SW 1271 (cell line): ENCODE data around the gene CPLX4.

Experiments
- DNase-seq, 2 experiments: peaks; one replicate each; lab custom pipeline; 2025; lab: John Stamatoyannopoulos, UW

The CPLX4 gene

GRCh38 chr18:59306640-59307039 lies 11.8 kb downstream of the CPLX4 start:
- no peak for DNase-seq

- no peak for DNase-seq
Observed at GRCh38 chr18:59305295-59305694, 13.2 kb downstream of the CPLX4 start.

- DNase-seq: no peak
Observed at GRCh38 chr18:59303656-59304195, 14.7 kb downstream of the CPLX4 start.

GRCh38 chr18:59303006-59303405 lies 15.4 kb downstream of the CPLX4 start:
- DNase-seq: no peak

- DNase-seq: no peak
Observed at GRCh38 chr18:59301929-59302328, 16.5 kb downstream of the CPLX4 start.

- no peak for DNase-seq
Observed at GRCh38 chr18:59300676-59301285, 17.7 kb downstream of the CPLX4 start.

GRCh38 chr18:59298871-59299270 lies 19.6 kb downstream of the CPLX4 start:
- no peak for DNase-seq

GRCh38 chr18:59293317-59293716 lies 25.1 kb downstream of the CPLX4 start:
- no peak for DNase-seq

- DNase-seq: no peak
Observed at GRCh38 chr18:59286341-59286740, 32.1 kb downstream of the CPLX4 start.

GRCh38 chr18:59282341-59282740 lies 36.1 kb downstream of the CPLX4 start:
- no peak for DNase-seq

- no peak for DNase-seq
Observed at GRCh38 chr18:59279722-59280121, 38.7 kb downstream of the CPLX4 start.

GRCh38 chr18:59279193-59279592 lies 39.3 kb downstream of the CPLX4 start:
- no peak for DNase-seq

GRCh38 chr18:59278793-59279192 lies 39.7 kb downstream of the CPLX4 start:
- DNase-seq: no peak

GRCh38 chr18:59276047-59276446 lies 42.4 kb downstream of the CPLX4 start:
- DNase-seq: no peak

GRCh38 chr18:59275406-59275949 lies 43.0 kb downstream of the CPLX4 start:
- no peak for DNase-seq

- no peak for DNase-seq
Observed at GRCh38 chr18:59274533-59274928, 43.9 kb downstream of the CPLX4 start.

- DNase-seq: no peak
Observed at GRCh38 chr18:59273759-59274532, 44.5 kb downstream of the CPLX4 start.

GRCh38 chr18:59272891-59273758 lies 45.3 kb downstream of the CPLX4 start, which contains the start of gene RAX:
Gene RAX (minus strand): TSS chr18:59273454. CDS start chr18:59273206, 248 bp downstream.
- peak in 1 of 2 experiments; percentile 6 for DNase-seq

GRCh38 chr18:59272221-59272888 lies 46.1 kb downstream of the CPLX4 start:
- no peak for DNase-seq

- no peak for DNase-seq
Observed at GRCh38 chr18:59271606-59272220, 46.7 kb downstream of the CPLX4 start.

GRCh38 chr18:59270689-59271257 lies 47.7 kb downstream of the CPLX4 start:
- DNase-seq: no peak
